ENCODE measurements around the gene OR13A1.
"Not testable (repeated sequence)": the region's sequence is repeated elsewhere in the genome, so short reads cannot be mapped to it uniquely, and the experiment has no call there.

OR13A1 gene

GRCh38 chr10:45280113-45280760 is 35.2 kb downstream of the OR13A1 start:
- DNase-seq (ENCODE audit: low spot score) = no peak

- no peak for DNase-seq (ENCODE audit: low spot score)
Observed at GRCh38 chr10:45279682-45280081, 35.7 kb downstream of the OR13A1 start.

GRCh38 chr10:45278860-45279498 is 36.4 kb downstream of the OR13A1 start:
- no peak for DNase-seq (ENCODE audit: low spot score)

- not testable (repeated sequence) for DNase-seq (ENCODE audit: low spot score)
Observed at GRCh38 chr10:45276146-45276545, 39.3 kb downstream of the OR13A1 start.

GRCh38 chr10:45274364-45274763 is 41.0 kb downstream of the OR13A1 start:
- DNase-seq (ENCODE audit: low spot score) = no peak

- not testable (repeated sequence) for DNase-seq (ENCODE audit: low spot score)
Observed at GRCh38 chr10:45267777-45268176, 47.6 kb downstream of the OR13A1 start.

GRCh38 chr10:45265996-45266395 is 49.4 kb downstream of the OR13A1 start:
- no peak for DNase-seq (ENCODE audit: low spot score)

- no peak for DNase-seq (ENCODE audit: low spot score)
Observed at GRCh38 chr10:45261946-45262345, 53.5 kb downstream of the OR13A1 start.

GRCh38 chr10:45261243-45261775 is 54.1 kb downstream of the OR13A1 start:
- DNase-seq (ENCODE audit: low spot score) = no peak

GRCh38 chr10:45260635-45261034 is 54.8 kb downstream of the OR13A1 start:
- DNase-seq (ENCODE audit: low spot score) = not testable (repeated sequence)

GRCh38 chr10:45259786-45260495 is 55.5 kb downstream of the OR13A1 start:
- DNase-seq (ENCODE audit: low spot score) = not testable (repeated sequence)

GRCh38 chr10:45257600-45257999 is 57.8 kb downstream of the OR13A1 start:
- no peak for DNase-seq (ENCODE audit: low spot score)

GRCh38 chr10:45256246-45256645 is 59.2 kb downstream of the OR13A1 start:
- DNase-seq (ENCODE audit: low spot score) = no peak

- DNase-seq (ENCODE audit: low spot score) = no peak
Observed at GRCh38 chr10:45255706-45256105, 59.7 kb downstream of the OR13A1 start.

GRCh38 chr10:45254892-45255291 is 60.5 kb downstream of the OR13A1 start:
- DNase-seq (ENCODE audit: low spot score) = no peak

- DNase-seq (ENCODE audit: low spot score) = no peak
Observed at GRCh38 chr10:45253183-45253914, 62.1 kb downstream of the OR13A1 start.

Data from iPS-NIHi11 (cell line).